ENCODE results near the gene SGTA.

SGTA gene

GRCh38 chr19:2720777-2721569, 62.1 kb downstream of the SGTA start, which contains the start of gene DIRAS1:
Gene DIRAS1, minus strand, starts transcription at chr19:2721372. Its CDS starts 3,566 bp downstream, at chr19:2717806.
- no peak for TF ChIP-seq CTCF (IDR thresholded peaks at IDR 0.05; ENCODE audit: low read depth, low read length)
- H3K4me3 ChIP-seq (ENCODE audit: low read depth, low read length) = no peak within 1 kb of the TSS

DNA sequence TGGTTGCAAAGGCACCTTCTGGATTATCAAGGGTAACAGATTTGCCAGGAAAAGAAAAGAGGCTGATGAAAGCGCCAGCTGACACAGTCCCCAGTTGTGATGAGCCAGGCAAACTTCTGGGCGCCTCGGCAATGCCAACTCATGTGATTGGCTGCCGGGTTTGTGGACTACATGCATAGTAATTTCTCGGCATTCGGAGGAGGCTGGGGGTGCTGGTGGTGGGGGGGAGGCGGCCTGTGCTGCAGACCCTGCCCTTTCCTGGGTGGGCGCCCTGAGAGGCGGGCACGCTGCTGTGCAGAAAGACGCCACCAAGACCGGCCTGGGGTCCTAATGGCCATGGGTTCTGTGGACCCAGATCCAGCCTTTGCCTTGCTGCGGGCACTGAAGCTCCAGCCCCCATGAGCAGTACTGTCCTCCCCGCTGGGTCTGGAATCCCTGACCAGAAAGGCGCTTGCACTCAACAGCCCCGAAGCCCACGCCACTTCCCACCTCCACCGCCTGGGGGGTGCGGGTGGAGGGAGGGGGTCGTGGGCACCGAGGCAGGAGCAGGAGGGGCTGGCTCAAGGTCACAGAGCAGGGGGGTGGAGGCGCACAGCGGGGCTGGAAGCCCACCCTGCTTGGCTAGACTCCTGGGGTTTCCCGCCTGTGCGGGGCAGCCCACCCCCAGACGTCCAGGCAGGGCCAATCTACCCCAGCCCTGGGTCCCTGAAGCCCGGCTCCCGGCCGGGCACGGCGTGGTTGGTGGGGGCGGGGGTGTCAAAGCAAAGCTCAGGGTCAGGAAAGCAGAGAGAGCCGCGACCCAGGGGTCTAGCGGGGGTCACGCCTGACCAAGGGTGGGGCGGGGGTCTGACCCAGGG, 62.9 kb downstream of the SGTA start:
- no peak overlapping the region for H3K4me3 ChIP-seq (ENCODE audit: low read depth, low read length)
- TF ChIP-seq CTCF (IDR thresholded peaks at IDR 0.05; ENCODE audit: low read depth, low read length) = no peak

GRCh38 chr19:2719232-2719735, 63.8 kb downstream of the SGTA start:
- no peak for TF ChIP-seq CTCF (IDR thresholded peaks at IDR 0.05; ENCODE audit: low read depth, low read length)
- H3K4me3 ChIP-seq (ENCODE audit: low read depth, low read length) = no peak overlapping the region

GRCh38 chr19:2717638-2718541, 65.2 kb downstream of the SGTA start:
- no peak overlapping the region for H3K4me3 ChIP-seq (ENCODE audit: low read depth, low read length)
- no peak for TF ChIP-seq CTCF (IDR thresholded peaks at IDR 0.05; ENCODE audit: low read depth, low read length)

DNA sequence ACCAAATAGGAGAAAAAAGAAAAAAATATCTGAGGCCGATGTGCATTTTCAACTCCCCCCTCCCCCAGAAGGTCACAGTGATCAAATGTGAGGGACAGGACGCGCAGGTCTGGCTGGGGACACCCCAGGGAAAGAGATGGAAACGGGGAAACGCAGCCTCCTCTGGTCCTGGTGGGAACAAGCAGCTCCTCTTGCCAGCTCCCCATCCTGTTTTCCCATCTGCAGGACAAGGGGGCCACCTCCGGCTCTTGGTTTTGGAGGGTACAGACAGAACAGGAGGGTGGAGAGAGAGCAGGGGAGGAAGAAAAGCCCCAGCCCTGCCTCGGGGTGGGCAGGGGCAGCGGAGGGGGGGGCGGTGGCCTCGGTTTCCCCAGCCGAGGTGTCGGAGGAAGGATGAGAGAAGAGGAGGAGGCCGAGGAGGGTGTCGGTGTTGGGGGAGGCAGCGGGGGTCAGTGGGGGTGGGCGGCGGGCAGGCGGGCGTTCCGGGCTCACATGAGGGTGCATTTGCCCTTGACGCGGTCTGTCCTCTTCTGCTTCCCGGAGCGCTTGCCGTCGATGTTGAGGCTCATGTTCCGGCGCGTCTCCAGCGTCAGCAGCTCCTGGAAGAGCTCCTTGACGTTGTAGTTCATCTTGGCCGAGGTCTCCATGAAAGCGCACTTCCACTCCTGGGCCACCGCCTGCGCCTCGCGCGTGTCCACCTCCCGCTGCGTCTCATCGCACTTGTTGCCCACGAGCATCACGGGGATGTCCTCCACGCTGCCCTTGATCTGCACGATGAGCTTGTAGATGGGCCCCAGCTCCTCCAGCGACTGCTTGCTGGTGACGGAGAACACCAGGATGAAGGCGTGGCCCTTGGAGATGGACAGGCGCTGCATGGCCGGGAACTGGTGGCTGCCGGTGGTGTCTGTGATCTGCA, 66.1 kb downstream of the SGTA start:
- H3K4me3 ChIP-seq (ENCODE audit: low read depth, low read length) = no peak overlapping the region
- no peak for TF ChIP-seq CTCF (IDR thresholded peaks at IDR 0.05; ENCODE audit: low read depth, low read length)

- TF ChIP-seq CTCF (IDR thresholded peaks at IDR 0.05; ENCODE audit: low read depth, low read length) = no peak
- no peak overlapping the region for H3K4me3 ChIP-seq (ENCODE audit: low read depth, low read length)
Observed at GRCh38 chr19:2716275-2716650, 66.8 kb downstream of the SGTA start.
